ENCODE measurements around the gene MEX3B.

Gene MEX3B

GRCh38 chr15:82066455-82066854, 20.6 kb upstream of the MEX3B start:
- ChIA-PET POLR2A (no interaction called here), CTCF (no interaction called here)
- DNase-seq (ENCODE audit: extremely low spot score): no peak
- TF ChIP-seq FOXA1 (IDR thresholded peaks at IDR 0.05) (no peak), SUZ12 (IDR thresholded peaks at IDR 0.05) (no peak), L3MBTL2 (conservative IDR thresholded peaks at IDR 0.05) (no peak), HDGF (IDR thresholded peaks at IDR 0.05; ENCODE audit: borderline replicate concordance) (no peak), BHLHE40 (IDR thresholded peaks at IDR 0.05; ENCODE audit: borderline replicate concordance) (no peak), FOXK2 (IDR thresholded peaks at IDR 0.05) (no peak), SP1 (IDR thresholded peaks at IDR 0.05) (no peak), ARNT (IDR thresholded peaks at IDR 0.05) (no peak), FOXM1 (IDR thresholded peaks at IDR 0.05; ENCODE audit: borderline replicate concordance) (no peak), LEF1 (IDR thresholded peaks at IDR 0.05; ENCODE audit: borderline replicate concordance) (no peak), ELF4 (IDR thresholded peaks at IDR 0.05) (no peak), TARDBP (IDR thresholded peaks at IDR 0.05) (no peak), PKNOX1 (IDR thresholded peaks at IDR 0.05) (no peak), CTBP1 (IDR thresholded peaks at IDR 0.05; ENCODE audit: borderline replicate concordance) (no peak), ZNF384 (IDR thresholded peaks at IDR 0.05) (no peak), NFRKB (IDR thresholded peaks at IDR 0.05) (no peak)

GRCh38 chr15:82064824-82065223, 19.0 kb upstream of the MEX3B start:
- POLR2A ChIA-PET: no interaction called here
- DNase-seq (ENCODE audit: extremely low spot score): no peak
- CTCF ChIA-PET: no interaction called here
- TF ChIP-seq ZNF384 (IDR thresholded peaks at IDR 0.05) (no peak), FOXK2 (IDR thresholded peaks at IDR 0.05) (no peak), TARDBP (IDR thresholded peaks at IDR 0.05) (no peak), LEF1 (IDR thresholded peaks at IDR 0.05; ENCODE audit: borderline replicate concordance) (no peak), SUZ12 (IDR thresholded peaks at IDR 0.05) (no peak), HDGF (IDR thresholded peaks at IDR 0.05; ENCODE audit: borderline replicate concordance) (no peak), FOXA1 (IDR thresholded peaks at IDR 0.05) (no peak), PKNOX1 (IDR thresholded peaks at IDR 0.05) (no peak)

- CTCF ChIA-PET: interaction anchor here (0.6 to 0.8 kb wide), 2 partner anchors 11 to 255 kb away, joined by 3 read pairs; no protein-coding TSS in a partner anchor
- DNase-seq (ENCODE audit: extremely low spot score): no peak
- POLR2A ChIA-PET: interaction anchor here (0.7 to 1.1 kb wide), 2 partner anchors 16 to 17 kb away, joined by 3 read pairs; partner anchors contain the start of gene MEX3B
- TF ChIP-seq LEF1 (IDR thresholded peaks at IDR 0.05; ENCODE audit: borderline replicate concordance) (no peak), SP1 (IDR thresholded peaks at IDR 0.05) (no peak), FOXA1 (IDR thresholded peaks at IDR 0.05) (no peak)
Measured at GRCh38 chr15:82062479-82063454, 16.9 kb upstream of the MEX3B start.

- ChIA-PET CTCF (interaction anchor here (2.0 kb wide), 1 partner anchor 12 kb away, joined by 7 read pairs; no protein-coding TSS in a partner anchor), POLR2A (no interaction called here)
- DNase-seq (ENCODE audit: extremely low spot score): no peak
- TF ChIP-seq ELF4 (IDR thresholded peaks at IDR 0.05): no peak
- no peak for TF ChIP-seq HDGF (IDR thresholded peaks at IDR 0.05; ENCODE audit: borderline replicate concordance)
- TF ChIP-seq PKNOX1 (IDR thresholded peaks at IDR 0.05): no peak
- TF ChIP-seq FOXA1 (IDR thresholded peaks at IDR 0.05): no peak
- TF ChIP-seq SUZ12 (IDR thresholded peaks at IDR 0.05): no peak
- TF ChIP-seq ZNF384 (IDR thresholded peaks at IDR 0.05): no peak
- TF ChIP-seq FOXM1 (IDR thresholded peaks at IDR 0.05; ENCODE audit: borderline replicate concordance): no peak
- TF ChIP-seq FOXK2 (IDR thresholded peaks at IDR 0.05): no peak
- no peak for TF ChIP-seq ARNT (IDR thresholded peaks at IDR 0.05)
- TF ChIP-seq BHLHE40 (IDR thresholded peaks at IDR 0.05; ENCODE audit: borderline replicate concordance): no peak
- TF ChIP-seq L3MBTL2 (conservative IDR thresholded peaks at IDR 0.05): no peak
- no peak for TF ChIP-seq LEF1 (IDR thresholded peaks at IDR 0.05; ENCODE audit: borderline replicate concordance)
- no peak for TF ChIP-seq NFRKB (IDR thresholded peaks at IDR 0.05)
- TF ChIP-seq TARDBP (IDR thresholded peaks at IDR 0.05): no peak
- no peak for TF ChIP-seq CTBP1 (IDR thresholded peaks at IDR 0.05; ENCODE audit: borderline replicate concordance)
- no peak for TF ChIP-seq SP1 (IDR thresholded peaks at IDR 0.05)
Measured at GRCh38 chr15:82060817-82061216, 15.0 kb upstream of the MEX3B start.

GRCh38 chr15:82058517-82059204, 12.8 kb upstream of the MEX3B start:
- ChIA-PET CTCF (no interaction called here), POLR2A (interaction anchor here (2.0 kb wide), 1 partner anchor 10 kb away, joined by 8 read pairs; no protein-coding TSS in a partner anchor)
- DNase-seq (ENCODE audit: extremely low spot score): no peak
- TF ChIP-seq SP1 (IDR thresholded peaks at IDR 0.05): no peak
- TF ChIP-seq FOXA1 (IDR thresholded peaks at IDR 0.05): no peak
- TF ChIP-seq L3MBTL2 (conservative IDR thresholded peaks at IDR 0.05): no peak
- no peak for TF ChIP-seq ARNT (IDR thresholded peaks at IDR 0.05)
- no peak for TF ChIP-seq NFRKB (IDR thresholded peaks at IDR 0.05)
- TF ChIP-seq BHLHE40 (IDR thresholded peaks at IDR 0.05; ENCODE audit: borderline replicate concordance): no peak
- TF ChIP-seq ELF4 (IDR thresholded peaks at IDR 0.05): no peak
- no peak for TF ChIP-seq LEF1 (IDR thresholded peaks at IDR 0.05; ENCODE audit: borderline replicate concordance)
- TF ChIP-seq PKNOX1 (IDR thresholded peaks at IDR 0.05): no peak
- no peak for TF ChIP-seq SUZ12 (IDR thresholded peaks at IDR 0.05)
- TF ChIP-seq CTBP1 (IDR thresholded peaks at IDR 0.05; ENCODE audit: borderline replicate concordance): no peak
- TF ChIP-seq ZNF384 (IDR thresholded peaks at IDR 0.05): no peak
- no peak for TF ChIP-seq FOXM1 (IDR thresholded peaks at IDR 0.05; ENCODE audit: borderline replicate concordance)
- no peak for TF ChIP-seq TARDBP (IDR thresholded peaks at IDR 0.05)
- no peak for TF ChIP-seq FOXK2 (IDR thresholded peaks at IDR 0.05)
- no peak for TF ChIP-seq HDGF (IDR thresholded peaks at IDR 0.05; ENCODE audit: borderline replicate concordance)

Data from HEK293T (cell line).